ENCODE results near the gene COLEC11.
"Not testable (repeated sequence)": the region's sequence is repeated elsewhere in the genome, so short reads cannot be mapped to it uniquely, and the experiment has no call there.

The COLEC11 gene

DNA sequence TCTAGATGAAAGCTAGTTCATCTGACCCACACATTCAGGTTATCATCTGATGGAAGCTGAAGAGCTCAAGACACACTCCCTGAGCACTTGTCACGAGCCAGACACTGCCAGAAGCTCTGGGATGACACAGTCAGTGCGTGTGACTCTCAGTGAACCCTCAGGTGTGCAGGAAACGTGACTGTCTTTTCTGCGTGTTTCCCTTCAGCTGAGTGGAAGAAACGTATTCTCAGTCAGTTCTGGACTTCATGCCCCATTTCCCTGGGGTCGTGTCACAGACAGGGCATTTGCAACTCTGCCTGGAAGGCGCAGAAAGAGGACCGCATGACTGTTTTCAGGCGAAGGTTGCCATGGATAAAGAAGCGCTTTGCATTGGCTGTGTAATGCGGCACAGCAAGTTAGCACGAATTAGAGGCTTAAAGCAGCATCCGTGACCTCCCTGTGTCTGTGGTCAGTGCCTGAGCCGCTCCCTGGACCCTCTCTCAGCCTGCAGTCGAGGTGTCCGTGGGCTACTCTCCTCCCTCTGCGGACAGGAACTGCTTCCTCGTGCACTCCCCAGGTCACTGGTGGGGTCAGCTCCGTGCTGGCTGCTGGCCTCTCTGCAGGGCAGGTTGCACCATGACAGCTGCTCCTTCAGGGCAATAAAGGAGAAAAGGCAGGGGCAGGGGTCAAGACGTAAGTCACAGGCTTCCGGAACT is 59.8 kb downstream of the COLEC11 start:
- DNase-seq (ENCODE audit: low spot score), result no peak

DNA sequence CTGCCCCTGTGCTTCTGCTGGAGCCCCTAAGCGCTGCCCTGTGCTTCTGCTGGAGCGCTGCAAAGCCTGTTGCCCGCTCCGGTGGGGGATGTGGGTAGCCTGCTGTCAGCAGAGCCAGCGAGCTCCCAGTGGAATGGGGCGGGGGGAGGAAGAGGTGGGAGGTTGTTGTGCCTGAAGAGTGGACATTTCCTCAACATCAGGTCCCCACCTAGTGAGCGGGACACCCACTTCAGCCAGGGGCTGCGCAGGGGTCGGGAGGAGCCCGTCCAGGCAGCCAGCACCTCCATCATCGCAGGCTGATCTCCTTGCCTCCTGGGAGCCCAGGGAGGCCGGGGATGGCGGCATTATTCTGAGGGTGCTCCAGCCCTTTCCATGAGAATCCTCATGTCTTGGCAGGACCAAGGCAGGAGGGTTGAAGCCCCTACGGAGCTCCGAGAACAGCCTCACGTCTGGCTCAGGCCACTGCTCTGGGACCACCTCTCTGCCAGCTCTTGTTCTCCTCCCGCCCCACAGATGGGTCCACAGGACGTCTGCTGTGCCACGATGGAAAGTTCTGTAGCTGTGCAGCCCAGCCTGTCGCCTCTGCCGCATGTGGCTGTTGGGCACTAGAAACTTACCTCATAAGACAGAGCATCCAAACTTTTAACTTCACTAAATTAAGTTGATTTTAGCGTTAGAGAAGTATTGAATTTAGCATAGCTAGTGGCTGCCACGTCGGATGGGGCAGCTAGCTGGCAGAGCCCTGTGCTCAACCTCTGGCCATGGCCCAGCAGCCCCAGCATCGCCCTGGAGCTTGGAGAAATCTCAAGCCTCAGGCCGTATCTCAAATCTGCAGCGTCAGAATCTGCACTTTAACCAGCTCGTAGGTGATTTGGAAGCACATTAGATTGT is 61.2 kb downstream of the COLEC11 start:
- DNase-seq (ENCODE audit: low spot score), result no peak

DNA sequence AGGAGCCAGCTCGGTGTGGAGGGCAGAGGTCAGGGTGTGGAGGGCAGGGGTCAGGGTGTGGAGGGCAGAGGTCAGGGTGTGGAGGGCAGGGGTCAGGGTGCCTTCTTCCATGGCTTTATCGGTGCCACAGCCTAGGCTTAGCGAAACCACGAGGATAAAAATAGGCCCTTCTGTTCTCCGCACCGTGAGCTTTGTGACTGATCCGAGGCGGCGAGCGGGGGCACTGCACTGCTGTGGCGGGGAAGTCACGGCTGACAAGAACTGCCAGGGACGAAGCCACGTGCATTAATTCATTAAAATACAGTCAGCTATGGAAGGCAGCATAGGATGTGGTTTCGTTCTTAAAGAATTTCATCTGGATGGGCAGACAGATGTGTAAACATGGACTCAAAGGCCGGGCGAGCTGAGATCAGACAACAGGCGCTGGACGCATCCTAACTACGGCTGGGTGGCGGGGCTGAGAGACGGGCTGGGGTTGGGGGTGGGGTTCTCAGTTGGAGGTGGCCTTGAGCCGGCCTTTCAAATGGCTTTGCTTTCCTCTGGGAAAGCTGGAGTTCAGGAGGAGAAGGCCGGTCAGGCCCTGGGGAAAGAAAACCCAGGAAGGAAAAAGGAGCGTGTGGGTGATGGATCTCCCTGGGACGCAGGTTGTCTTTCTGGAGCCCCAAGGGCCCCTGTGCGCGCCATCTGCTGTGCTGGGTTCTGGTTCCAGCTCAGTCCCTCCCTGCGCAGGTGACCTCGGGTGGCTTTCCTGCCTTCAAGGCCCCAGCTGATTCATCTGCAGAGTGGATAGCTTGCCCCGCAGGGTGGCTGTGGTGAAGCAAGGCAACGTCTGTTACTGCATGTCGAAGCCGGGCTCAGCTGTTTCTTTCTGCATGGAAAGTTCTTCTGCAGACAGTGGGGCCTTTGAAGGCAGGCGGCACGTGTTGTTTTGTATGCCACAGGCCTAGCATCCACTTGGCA is 62.1 kb downstream of the COLEC11 start:
- no peak for DNase-seq (ENCODE audit: low spot score)

DNA sequence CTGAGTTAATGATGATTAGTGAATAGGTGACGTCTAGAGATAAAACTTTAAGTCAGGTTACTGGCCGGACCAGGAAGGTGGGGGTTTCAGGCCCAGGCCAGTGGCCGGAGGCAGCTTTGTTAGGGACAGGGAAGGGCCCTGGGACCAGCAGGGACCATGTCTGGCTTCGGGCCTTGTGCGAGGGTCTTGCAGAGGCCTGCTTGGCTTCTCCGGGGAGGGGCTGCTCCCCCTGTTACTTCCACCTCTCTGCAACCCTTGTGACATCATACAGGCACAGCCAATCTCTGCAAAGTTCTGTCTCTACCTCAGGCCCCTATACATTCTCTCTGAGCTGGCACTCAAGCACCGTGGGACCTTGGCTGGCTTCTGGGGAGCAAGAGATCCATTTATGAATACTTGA is 63.0 kb downstream of the COLEC11 start, which contains the start of gene ALLC:
Gene ALLC (plus strand): TSS at position 320 of the 400 bp plus-strand sequence. CDS start 12,958 bp downstream, outside the sequence.
- no peak for DNase-seq (ENCODE audit: low spot score)

DNA sequence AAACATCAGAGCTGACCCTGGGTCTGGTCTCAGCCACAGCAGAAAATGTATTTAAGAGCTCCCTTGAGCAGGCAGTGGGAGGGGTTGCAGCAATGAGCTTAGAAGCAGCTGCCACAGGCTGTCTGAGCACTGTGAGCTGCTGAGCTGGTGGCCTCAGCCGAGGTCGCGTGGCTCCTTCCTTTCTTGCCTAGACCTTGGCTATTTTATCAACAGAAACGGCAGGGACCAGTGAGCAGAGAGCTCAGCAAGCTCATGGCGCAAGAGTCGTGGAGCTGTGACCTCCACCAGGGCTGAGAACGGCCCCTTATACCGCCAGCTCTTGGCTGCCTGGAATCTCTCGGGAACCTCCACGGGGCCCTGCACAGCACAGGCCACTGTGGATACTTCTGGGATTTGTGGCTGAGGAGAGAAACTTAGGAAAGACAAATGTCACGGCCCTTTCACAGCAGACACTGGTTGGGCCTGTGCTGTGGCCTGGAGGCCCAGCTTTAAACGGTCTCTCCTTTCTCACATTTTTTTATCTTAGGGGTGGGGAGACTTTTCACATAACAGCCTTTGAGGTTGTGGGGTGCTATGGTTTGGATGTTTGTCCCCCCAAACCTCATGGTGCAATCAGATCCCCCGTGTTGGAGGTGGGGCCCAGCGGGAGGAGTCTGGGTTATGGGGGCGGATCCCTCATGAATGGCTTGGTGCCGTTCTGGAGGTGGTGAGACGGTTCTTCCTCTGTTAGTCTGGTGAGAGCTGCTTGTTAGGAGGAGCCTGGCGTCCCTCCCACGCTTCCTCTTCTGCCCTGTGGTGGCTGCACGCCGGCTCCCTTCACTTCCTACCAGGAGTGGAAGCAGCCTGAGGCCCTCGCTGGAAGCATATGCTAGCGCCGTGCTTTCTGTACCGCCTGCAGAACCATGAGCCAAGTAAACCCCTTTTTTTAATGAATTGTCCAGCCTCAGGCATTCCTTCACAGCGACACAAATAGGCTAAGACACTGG is 64.8 kb downstream of the COLEC11 start:
- no peak for DNase-seq (ENCODE audit: low spot score)

DNA sequence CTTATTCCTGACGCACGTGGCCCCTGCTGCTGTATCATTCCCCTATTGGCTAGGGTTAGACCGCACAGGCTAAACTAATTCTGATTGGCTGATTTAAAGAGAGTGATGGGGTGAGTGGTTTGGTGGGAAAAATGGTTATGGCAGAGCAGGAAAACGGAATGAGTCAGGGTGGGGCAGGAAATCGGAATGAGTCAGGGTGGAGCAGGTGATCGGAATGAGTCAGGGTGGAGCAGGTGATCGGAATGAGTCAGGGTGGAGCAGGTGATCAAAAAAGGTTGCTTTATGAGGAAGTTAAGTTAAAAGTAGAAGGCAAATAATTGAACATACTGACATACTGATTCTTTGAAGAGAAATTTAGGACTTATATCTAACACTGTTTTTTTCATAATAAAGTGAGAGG is 65.7 kb downstream of the COLEC11 start:
- not testable (repeated sequence) for DNase-seq (ENCODE audit: low spot score)

DNA sequence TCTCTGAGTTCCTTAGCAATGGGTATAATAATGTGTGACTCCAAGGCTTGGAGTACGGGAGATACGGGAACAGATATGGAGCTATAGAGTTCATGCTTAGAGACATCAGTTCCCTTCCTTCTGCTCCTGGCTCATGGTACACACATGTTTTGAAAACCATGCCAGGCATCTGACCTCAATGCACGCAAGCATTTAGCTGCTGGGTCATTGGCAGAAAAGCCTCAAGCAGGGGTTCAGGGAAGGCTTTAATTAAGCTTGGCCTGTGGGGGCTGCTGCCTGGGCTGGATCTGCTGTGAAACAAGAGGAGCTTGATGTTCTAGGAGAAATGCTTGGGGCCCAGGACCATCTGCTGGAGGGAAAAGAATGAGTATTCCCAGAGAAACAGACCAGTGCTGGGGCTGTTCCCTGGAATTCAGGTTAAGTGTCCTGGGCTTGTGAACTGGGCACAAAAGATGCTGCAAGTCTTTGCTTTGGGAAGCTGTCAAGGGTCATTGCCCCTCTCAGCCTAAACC is 66.3 kb downstream of the COLEC11 start:
- DNase-seq (ENCODE audit: low spot score), result no peak

DNA sequence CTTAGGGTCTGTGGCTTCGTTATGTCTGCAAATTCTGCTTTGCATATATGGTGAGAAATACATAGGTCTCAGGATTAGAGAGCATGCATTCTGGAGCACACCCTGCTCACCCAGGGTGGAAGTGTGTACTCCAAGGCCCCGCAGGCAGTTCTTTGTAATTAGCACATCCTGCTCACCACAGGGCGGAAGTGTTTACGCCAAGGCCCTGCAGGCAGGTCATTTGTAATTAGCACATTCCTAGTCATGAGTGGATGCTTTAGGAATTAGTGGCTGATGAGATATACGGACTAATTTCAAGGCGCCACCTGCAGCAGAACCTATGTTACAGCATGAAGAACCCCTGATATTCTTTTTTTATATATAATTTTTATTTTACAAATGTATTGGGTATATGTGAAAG is 67.3 kb downstream of the COLEC11 start:
- no peak for DNase-seq (ENCODE audit: low spot score)

DNA sequence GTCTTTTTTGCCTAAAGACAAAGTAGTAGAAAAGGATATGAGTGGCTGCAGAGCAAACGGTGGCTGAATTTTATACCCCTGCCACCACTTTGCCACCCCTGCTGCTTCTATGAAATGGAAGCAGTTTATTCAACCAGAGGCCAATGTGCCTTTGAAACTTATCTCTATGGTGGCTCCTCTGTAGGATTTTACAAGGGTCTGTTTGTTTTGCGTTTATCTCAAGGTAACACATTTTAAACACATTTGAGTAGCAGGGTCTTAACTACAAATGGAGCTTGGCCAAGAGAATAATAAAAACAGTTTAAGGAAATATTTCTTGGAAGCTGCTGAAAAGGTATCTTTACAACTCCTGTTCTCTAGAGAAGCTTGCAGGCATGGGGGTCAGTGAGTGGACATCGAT is 69.2 kb downstream of the COLEC11 start:
- no peak for DNase-seq (ENCODE audit: low spot score)

DNA sequence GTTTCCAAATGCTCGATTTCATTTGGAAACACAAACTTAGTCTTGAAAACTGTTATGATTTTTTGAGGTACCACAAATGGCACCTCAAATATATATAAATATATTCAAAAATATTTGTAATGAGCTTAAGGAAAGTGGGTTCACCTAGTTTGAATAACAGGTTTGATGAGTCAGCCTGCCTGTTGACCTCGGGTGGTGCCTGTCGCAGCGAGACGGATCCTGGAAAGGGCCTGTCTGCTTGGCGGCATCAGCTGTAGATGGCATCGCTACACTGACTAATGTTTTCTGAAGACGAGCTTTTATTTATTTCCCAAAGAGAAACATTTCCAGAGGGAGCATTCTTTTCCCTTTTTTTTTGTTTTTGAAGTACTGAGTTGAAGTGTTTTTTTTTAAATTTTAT is 70.0 kb downstream of the COLEC11 start:
- DNase-seq (ENCODE audit: low spot score), result no peak

DNA sequence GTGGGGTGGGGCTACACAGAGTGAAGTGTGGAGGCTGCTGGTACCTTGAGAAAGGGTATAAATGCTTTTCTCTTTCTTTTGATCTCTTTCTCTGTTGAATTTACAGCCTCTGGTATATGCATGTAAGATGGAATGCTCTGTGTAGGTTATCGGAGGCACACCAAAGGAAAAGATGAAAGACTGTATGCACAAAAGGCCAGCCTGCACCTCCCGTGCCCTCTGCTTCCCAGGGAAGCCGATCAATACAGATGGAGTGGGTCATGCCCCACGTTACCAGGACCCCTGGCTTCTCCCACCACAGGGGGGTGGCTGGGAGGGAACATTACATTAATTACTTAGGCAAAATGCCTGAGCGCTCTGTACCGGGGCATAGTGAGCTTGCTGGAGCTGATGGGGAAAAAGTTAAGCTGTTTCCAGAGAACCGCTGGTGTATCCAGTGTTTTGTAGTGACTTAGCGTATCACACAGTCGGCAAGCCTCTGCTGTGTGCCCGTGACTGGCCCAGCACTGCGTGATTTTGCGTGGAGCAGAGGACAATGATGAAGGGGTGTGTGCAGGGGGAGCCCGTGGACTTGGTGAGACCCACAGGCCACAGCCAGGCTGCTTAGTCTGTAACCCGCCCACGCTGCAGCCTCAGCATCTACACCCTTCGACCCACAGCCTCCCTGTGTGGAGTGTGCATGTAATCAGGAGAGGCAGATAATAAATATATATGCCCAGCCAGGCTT is 71.1 kb downstream of the COLEC11 start:
- DNase-seq (ENCODE audit: low spot score), result no peak

DNA sequence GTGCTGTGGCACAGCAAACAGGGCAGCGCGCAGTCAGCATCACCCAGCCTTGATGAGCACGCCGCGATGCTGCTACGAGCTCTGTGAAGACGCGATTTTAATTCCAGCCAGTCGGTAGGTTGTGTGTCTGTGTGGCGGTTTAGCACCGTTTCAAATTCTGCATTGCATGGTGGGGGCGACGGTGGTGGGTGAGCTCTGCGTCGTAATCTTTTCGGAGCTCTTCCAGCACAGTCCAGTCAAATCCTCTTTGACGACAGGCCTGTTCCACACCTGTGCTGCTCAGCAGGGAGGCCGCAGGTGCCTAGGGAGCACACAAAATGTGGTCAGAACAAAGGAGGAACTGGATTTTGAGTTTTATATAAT is 71.7 kb downstream of the COLEC11 start:
- DNase-seq (ENCODE audit: low spot score), result no peak

DNA sequence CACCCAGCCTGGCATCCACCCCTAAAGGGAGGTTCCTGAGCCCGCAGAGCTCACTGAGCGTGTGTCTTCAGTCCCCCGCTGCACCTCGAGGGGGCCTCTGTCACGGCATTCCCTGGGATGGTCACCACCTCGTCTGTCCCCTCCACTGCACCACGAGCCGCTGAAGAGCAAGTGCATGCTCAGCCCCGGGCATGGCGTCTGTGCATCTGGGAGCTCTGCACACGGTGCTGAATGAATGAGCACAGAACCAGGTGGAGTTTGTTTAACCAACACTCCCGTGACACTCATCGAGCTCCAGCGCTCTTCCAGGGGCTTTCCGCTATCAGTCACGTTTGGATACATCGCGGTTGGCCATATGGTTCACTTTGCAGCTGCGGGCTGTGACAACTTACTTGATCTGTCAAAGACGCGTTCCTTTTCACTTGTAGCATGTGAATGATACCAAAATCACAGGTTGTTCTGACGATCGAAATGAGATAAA is 72.3 kb downstream of the COLEC11 start:
- DNase-seq (ENCODE audit: low spot score), result no peak

DNA sequence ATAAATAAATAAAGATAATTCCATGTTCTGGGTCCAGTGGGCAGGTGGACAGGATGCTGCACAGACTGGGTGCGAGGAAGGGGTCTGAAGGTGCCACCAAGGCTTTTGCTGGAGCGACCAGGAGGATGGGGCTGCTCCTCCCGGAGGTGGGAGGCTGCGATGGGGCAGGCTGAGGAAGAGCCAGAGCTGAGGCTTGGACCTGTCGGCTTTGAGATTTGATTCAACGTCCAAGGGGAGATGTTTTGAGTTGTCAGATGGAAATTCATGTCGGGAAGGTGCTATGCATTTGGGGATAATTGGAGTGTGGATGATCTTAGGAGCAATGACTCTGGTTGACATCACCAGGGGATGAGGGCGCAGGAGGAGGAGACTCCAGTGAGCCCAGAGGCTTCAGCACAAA is 74.7 kb downstream of the COLEC11 start:
- DNase-seq (ENCODE audit: low spot score), result no peak

DNA sequence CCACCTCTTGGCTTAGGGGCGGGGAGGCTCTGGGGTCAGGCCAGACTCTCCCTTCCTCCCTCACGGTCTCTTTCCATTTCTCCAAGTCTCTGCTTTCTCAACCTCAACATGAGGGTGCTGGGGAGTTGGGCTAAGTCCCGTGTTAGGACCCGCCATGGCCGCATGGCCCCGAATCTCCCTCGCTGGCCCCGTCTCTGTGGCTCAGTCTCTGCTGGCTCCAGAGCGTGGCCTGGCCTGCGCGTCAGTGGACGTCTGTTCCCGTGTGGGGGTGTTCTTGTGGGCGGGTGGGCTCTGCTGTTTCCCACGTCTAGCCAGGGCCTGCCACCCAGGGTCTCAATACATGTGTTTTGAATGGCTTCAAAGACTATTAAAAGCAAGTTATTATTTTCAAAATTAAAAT is 75.5 kb downstream of the COLEC11 start:
- no peak for DNase-seq (ENCODE audit: low spot score)

DNA sequence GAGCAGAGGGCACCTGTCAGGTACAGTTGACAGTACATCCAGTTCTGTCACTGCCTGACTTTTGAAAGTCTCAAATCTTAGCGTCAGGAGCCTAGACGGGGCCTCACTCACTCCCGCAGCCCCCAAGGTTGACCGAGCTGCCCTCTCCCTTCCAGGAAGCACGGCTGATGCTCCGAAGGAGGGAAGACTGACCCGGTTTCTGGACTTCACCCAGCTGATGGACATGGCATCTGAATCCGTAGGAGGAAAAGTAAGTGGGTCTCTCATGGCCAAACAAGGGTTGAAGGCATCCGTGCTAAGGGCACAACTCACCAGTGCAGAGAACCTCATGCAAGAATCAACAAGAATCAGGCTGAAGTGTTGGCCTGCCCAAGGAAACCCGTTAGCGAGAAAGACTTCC is 76.0 kb downstream of the COLEC11 start:
- no peak for DNase-seq (ENCODE audit: low spot score)

DNA sequence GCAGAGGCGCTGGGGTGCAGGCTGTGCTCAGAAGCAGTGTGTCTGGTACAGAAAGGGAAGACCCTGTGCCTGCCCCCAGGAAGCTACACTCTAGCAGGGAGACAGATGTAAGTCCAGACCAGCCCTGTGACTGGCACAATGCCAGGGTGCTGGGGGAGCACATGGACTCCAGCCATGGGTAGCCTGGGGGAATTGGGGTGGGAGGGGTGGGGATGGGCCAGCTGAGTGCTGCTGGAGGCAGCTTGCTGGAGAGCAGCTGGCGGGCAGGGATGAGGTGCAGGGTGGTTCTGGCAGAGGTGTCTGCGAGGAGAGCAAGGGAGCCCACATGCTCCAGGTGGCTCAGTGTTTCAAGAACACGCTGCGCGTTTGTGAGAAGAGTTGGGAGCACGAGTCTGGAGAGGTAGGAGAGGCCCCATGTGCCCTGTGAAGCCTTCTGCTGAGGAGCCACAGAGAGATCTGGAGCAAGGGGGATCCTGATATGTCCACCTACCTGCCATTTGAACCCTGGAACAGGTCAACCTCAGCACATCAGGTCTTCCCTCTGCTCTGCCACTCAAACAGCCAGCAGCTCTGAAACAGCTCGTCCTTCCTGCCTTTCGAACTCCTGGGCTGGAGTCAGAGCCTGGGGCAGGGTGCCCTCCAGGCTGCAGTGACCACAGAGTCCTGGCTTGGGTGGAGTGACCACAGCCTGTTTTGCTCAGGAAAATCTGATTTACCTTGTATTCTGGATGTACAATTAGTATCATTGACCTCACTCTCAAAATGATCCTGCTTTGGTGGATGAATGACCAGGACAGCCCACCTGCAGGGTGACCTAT is 78.2 kb downstream of the COLEC11 start:
- no peak for DNase-seq (ENCODE audit: low spot score)

DNA sequence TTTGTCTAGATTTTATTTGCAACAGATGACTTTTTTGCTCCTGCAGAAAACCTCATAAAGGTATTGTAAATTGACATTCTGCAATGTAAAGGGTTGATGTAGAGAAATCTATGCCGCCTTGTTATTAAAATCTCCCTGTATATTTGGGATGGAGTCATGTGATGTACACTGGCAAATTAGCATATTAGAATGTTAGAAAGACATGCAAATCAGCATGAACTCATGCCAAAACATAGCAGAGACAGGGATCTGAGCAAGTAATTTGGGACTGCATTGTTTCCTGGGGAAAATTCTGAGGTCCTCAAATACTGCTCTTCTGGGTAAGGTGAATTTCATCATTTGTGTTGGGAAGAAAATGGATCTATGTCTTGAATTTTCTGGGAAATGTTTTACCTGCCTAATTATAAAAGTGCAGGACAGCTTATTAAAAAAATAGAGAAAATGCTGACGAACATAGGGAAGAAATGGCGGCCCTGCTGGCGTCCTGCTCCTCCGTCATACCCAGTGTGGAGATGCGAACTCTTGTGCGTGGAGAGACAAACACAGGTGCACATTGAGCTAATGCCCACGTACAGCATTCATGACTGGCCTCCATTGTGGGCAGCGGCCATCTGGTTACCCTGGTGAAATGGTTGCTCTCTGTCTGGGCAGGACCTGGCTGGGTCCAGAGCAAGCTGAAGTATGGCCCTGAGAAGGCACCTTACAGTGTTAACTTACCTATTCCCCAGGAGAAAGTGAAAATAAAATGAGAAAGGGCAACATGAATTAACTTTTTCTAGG is 79.3 kb downstream of the COLEC11 start:
- DNase-seq (ENCODE audit: low spot score), result no peak
